MM.1S (cell line): ENCODE results near the gene HSPA2.

Experiments used
- DNase-seq: peaks from one replicate; pipeline ENCODE4 v3.0.0-alpha.2; 2015
- H2AFZ ChIP-seq: fragments of 300-600 bp; sonication (generic); 2 replicates; pipeline ENCODE4 v1.6.0; 2016; ENCODE audit warnings: antibody characterized with exemption, low read length
- H3F3A ChIP-seq: fragments of 300-600 bp; sonication (generic); 2 replicates; pipeline ENCODE4 v1.6.1; 2016; ENCODE audit warnings: mild to moderate bottlenecking, antibody characterized with exemption, low read length, moderate library complexity, mixed read lengths; ENCODE audit not compliant: insufficient read depth
- H3K27ac ChIP-seq: fragments of 300-600 bp; sonication (generic); 2 replicates; pipeline ENCODE4 v1.5.1; 2016; ENCODE audit warnings: mild to moderate bottlenecking, low read length
- H3K27me3 ChIP-seq: fragments of 300-600 bp; sonication (generic); replicated peaks from 2 replicates; pipeline ENCODE4 v1.6.0; 2016; ENCODE audit warnings: low read length; ENCODE audit not compliant: insufficient read depth
- H3K36me3 ChIP-seq: fragments of 300-600 bp; sonication (generic); replicated peaks from 2 replicates; pipeline ENCODE4 v1.6.1; 2016; ENCODE audit warnings: mild to moderate bottlenecking, low read length, mixed read lengths; ENCODE audit not compliant: insufficient read depth
- H3K4me1 ChIP-seq: fragments of 300-600 bp; sonication (generic); 2 replicates; pipeline ENCODE4 v1.6.1; 2016; ENCODE audit warnings: low read length, mixed read lengths
- H3K4me2 ChIP-seq: fragments of 300-600 bp; sonication (generic); 2 replicates; pipeline ENCODE4 v1.6.0; 2016; ENCODE audit warnings: low read depth, low read length
- H3K4me3 ChIP-seq: fragments of 300-600 bp; sonication (generic); 2 replicates; pipeline ENCODE4 v1.5.1; 2016; ENCODE audit warnings: low read length, mixed read lengths
- H3K79me2 ChIP-seq: fragments of 300-600 bp; sonication (generic); 2 replicates; pipeline ENCODE4 v1.6.1; 2016; ENCODE audit warnings: mixed run types, low read length, mixed read lengths
- H3K9ac ChIP-seq: fragments of 300-600 bp; sonication (generic); 2 replicates; pipeline ENCODE4 v1.6.1; 2016; ENCODE audit warnings: low read length, mixed read lengths
- H3K9me2 ChIP-seq: fragments of 300-600 bp; sonication (generic); replicated peaks from 2 replicates; pipeline ENCODE4 v1.6.1; 2016; ENCODE audit warnings: mild to moderate bottlenecking, low read length, mixed read lengths; ENCODE audit not compliant: insufficient read depth
- H3K9me3 ChIP-seq: fragments of 300-600 bp; sonication (generic); replicated peaks from 2 replicates; pipeline ENCODE4 v1.6.1; 2016; ENCODE audit warnings: mild to moderate bottlenecking, low read length, mixed read lengths; ENCODE audit not compliant: insufficient read depth
- H4K20me1 ChIP-seq: fragments of 300-600 bp; sonication (generic); 2 replicates; pipeline ENCODE4 v1.6.1; 2016; ENCODE audit warnings: mild to moderate bottlenecking, low read length, moderate library complexity, mixed read lengths; ENCODE audit not compliant: insufficient read depth
- CTCF ChIP-seq: fragments of 300-600 bp; sonication (generic); IDR thresholded peaks from 2 replicates; pipeline ENCODE4 v1.5.1; 2016; ENCODE audit warnings: antibody characterized with exemption, low read length, mixed read lengths
- EZH2 ChIP-seq: fragments of 300-600 bp; sonication (generic); optimal IDR thresholded peaks from 2 replicates; pipeline ENCODE3; 2017; ENCODE audit warnings: low read depth, mild to moderate bottlenecking, antibody characterized with exemption, low read length, mixed read lengths
- EZH2phosphoT487 ChIP-seq: fragments of 300-600 bp; sonication (generic); IDR thresholded peaks from 2 replicates; pipeline ENCODE4 v1.6.1; 2018; ENCODE audit warnings: antibody characterized with exemption, low read length

The HSPA2 gene

GRCh38 chr14:64574371-64575107, 34.0 kb downstream of the HSPA2 start:
- TF ChIP-seq CTCF (no peak), EZH2 (no peak), EZH2phosphoT487 (no peak)
- Histone ChIP-seq H3K27ac (no peak overlapping the region), H3K4me1 (no peaks in the 10 kb centered on the region), H3K9me2 (no peaks in the 10 kb centered on the region), H3K4me3 (no peak overlapping the region), H3K9ac (no peak overlapping the region), H3F3A (no peaks in the 10 kb centered on the region), H4K20me1 (no peaks in the 10 kb centered on the region), H3K27me3 (no peaks in the 10 kb centered on the region), H3K4me2 (no peak overlapping the region), H3K36me3 (no peaks in the 10 kb centered on the region), H2AFZ (no peak overlapping the region), H3K9me3 (no peaks in the 10 kb centered on the region), H3K79me2 (no peaks in the 10 kb centered on the region)
- DNase-seq: no peak

GRCh38 chr14:64577211-64577610, 36.7 kb downstream of the HSPA2 start:
- Histone ChIP-seq H3K4me1 (no peaks in the 10 kb centered on the region), H3K4me2 (no peak overlapping the region), H3K27me3 (no peaks in the 10 kb centered on the region), H3K9ac (no peak overlapping the region), H3K27ac (no peak overlapping the region), H3K4me3 (no peak overlapping the region), H3K79me2 (no peaks in the 10 kb centered on the region), H3K9me2 (no peaks in the 10 kb centered on the region), H3K36me3 (no peaks in the 10 kb centered on the region), H3F3A (no peaks in the 10 kb centered on the region), H4K20me1 (no peaks in the 10 kb centered on the region), H3K9me3 (no peaks in the 10 kb centered on the region), H2AFZ (no peak overlapping the region)
- TF ChIP-seq EZH2phosphoT487: no peak
- TF ChIP-seq CTCF: no peak
- TF ChIP-seq EZH2: no peak
- no peak for DNase-seq

- TF ChIP-seq CTCF (no peak), EZH2phosphoT487 (no peak), EZH2 (no peak)
- H3K9me3 ChIP-seq: no peaks in the 10 kb centered on the region
- H3K4me3 ChIP-seq: no peak overlapping the region
- no peaks in the 10 kb centered on the region for H3K79me2 ChIP-seq
- H3K27ac ChIP-seq: no peak overlapping the region
- H3K36me3 ChIP-seq: no peaks in the 10 kb centered on the region
- no peaks in the 10 kb centered on the region for H3F3A ChIP-seq
- no peak for DNase-seq
- H3K9ac ChIP-seq: no peak overlapping the region
- H2AFZ ChIP-seq: no peak overlapping the region
- H4K20me1 ChIP-seq: no peaks in the 10 kb centered on the region
- H3K27me3 ChIP-seq: no peaks in the 10 kb centered on the region
- no peaks in the 10 kb centered on the region for H3K4me1 ChIP-seq
- no peaks in the 10 kb centered on the region for H3K9me2 ChIP-seq
- no peak overlapping the region for H3K4me2 ChIP-seq
These were observed 39.9 kb downstream of the HSPA2 start for GRCh38 chr14:64580467-64580866.
